GM20000 (cell line): Measurements from ENCODE around the gene ASNS.

Source experiments
- DNase-seq: peaks from one replicate; pipeline ENCODE4 v3.0.0; 2012; ENCODE audit warnings: low spot score
- TF ChIP-seq, protein P1 (sequence below): IDR thresholded peaks from 2 replicates; pipeline ENCODE4 v1.5.1; 2012; ENCODE audit warnings: mild to moderate bottlenecking, control low read depth; ENCODE audit errors: extremely low read depth, missing control alignments

Gene ASNS

DNA sequence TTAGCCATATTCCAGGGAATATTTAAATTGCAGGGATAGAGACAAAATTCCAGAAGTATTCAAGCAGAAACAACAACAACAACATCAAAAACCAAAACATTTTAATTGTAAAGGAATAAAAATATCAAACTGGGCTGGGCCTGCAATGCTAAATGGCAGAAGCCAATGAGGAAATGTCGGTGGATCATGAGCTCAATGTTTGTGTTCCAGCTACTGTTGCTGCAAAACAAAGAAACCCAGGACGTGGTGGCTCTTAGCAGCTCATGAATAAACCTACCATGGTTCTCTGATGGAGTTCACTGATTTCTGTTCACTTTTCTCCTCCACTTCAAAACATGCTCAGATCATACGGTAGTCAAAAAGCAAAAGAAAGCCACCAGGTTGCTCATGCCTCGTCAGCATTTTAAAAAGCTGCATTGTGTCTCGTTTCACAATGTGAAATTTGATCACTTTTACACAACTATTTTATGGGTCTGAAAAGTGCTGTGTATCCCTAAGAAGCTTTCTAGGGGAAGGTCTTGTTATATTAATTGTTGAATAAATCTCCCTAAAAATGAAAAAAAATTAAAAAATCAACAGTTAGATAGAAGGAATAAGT is 54.0 kb downstream of the ASNS start:
- TF ChIP-seq, protein P1, sequence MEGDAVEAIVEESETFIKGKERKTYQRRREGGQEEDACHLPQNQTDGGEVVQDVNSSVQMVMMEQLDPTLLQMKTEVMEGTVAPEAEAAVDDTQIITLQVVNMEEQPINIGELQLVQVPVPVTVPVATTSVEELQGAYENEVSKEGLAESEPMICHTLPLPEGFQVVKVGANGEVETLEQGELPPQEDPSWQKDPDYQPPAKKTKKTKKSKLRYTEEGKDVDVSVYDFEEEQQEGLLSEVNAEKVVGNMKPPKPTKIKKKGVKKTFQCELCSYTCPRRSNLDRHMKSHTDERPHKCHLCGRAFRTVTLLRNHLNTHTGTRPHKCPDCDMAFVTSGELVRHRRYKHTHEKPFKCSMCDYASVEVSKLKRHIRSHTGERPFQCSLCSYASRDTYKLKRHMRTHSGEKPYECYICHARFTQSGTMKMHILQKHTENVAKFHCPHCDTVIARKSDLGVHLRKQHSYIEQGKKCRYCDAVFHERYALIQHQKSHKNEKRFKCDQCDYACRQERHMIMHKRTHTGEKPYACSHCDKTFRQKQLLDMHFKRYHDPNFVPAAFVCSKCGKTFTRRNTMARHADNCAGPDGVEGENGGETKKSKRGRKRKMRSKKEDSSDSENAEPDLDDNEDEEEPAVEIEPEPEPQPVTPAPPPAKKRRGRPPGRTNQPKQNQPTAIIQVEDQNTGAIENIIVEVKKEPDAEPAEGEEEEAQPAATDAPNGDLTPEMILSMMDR = no peak

More for the DNA sequence above, 54.0 kb downstream of the ASNS start:
- no peak for DNase-seq
